H1 (cell line): ENCODE data around the gene ITGA11. TPM values are rescaled to one million over a fixed set of nuclear protein-coding genes. Genes with fewer than 3 reads are reported as not detected.

Experiments used
- CTCF ChIA-PET: fragments of 300-600 bp; sonication (Branson Sonifier 250); formaldehyde crosslinking; loops from one replicate; lab custom pipeline; 2021; ENCODE audit not compliant: partially characterized antibody; lab: Charles Lee
- POLR2A ChIA-PET: fragments of 300-600 bp; sonication (Branson Sonifier 250); formaldehyde crosslinking; loops from one replicate; lab custom pipeline; 2021; ENCODE audit warnings: inconsistent platforms; ENCODE audit not compliant: partially characterized antibody; lab: Charles Lee
- DNase-seq, 2 experiments: peaks; one replicate each; pipeline versions ENCODE4 v3.0.0 to v3.0.0-alpha.2; 2010 to 2022; ENCODE audit warnings: low spot score in 2 of 2, low read depth in 1 of 2, mixed read lengths in 1 of 2
- FAIRE-seq: peaks from 2 replicates; lab custom pipeline; 2011; peaks lifted over from hg19 to GRCh38; lab: Jason Lieb, UNC
- H2AFZ ChIP-seq: 2 replicates; pipeline ENCODE4 v1.8.1; 2012; ENCODE audit warnings: low read length, inconsistent platforms
- H2AK5ac ChIP-seq: 2 replicates; pipeline ENCODE4 v1.6.1; 2013; ENCODE audit warnings: low read depth, low read length
- H2BK120ac ChIP-seq: replicated peaks from 2 replicates; pipeline ENCODE3; 2013; ENCODE audit warnings: low read depth, low read length, inconsistent platforms
- H2BK12ac ChIP-seq: 2 replicates; pipeline ENCODE4 v1.6.1; 2013; ENCODE audit warnings: low read depth, low read length
- H2BK15ac ChIP-seq: 2 replicates; pipeline ENCODE4 v1.6.1; 2013; ENCODE audit warnings: low read length
- H2BK20ac ChIP-seq: 2 replicates; pipeline ENCODE4 v1.6.1; 2013; ENCODE audit warnings: low read length
- H2BK5ac ChIP-seq: 2 replicates; pipeline ENCODE4 v1.6.1; 2013; ENCODE audit warnings: low read depth, low read length
- H3K14ac ChIP-seq: 2 replicates; pipeline ENCODE4 v1.6.1; 2013; ENCODE audit warnings: inconsistent platforms; ENCODE audit not compliant: insufficient read length
- H3K18ac ChIP-seq: 2 replicates; pipeline ENCODE4 v1.6.1; 2013; ENCODE audit warnings: low read length; ENCODE audit errors: extremely low read depth
- H3K23ac ChIP-seq: 2 replicates; pipeline ENCODE4 v1.6.1; 2013; ENCODE audit warnings: inconsistent platforms; ENCODE audit not compliant: insufficient read length
- H3K23me2 ChIP-seq: 2 replicates; pipeline ENCODE4 v1.6.1; 2013; ENCODE audit warnings: low read depth, low read length
- H3K27ac ChIP-seq: 2 replicates; pipeline ENCODE4 v1.6.1; 2011; ENCODE audit warnings: low read depth, low read length, inconsistent platforms
- H3K27me3 ChIP-seq, 4 experiments: replicated peaks in 1 of 4; 1 replicate in 1 of 4; 2 replicates in 3 of 4; pipeline versions ENCODE4 v1.6.1 to v1.8.1; 2011 to 2013; ENCODE audit warnings: low read length in 3 of 4, mild to moderate bottlenecking in 3 of 4, inconsistent platforms in 2 of 4, mixed read lengths in 2 of 4, moderate library complexity in 1 of 4; ENCODE audit not compliant: control insufficient read depth in 3 of 4, insufficient read depth in 3 of 4; ENCODE audit errors: extremely low read depth in 1 of 4
- H3K36me3 ChIP-seq, 4 experiments: 2 replicates each; pipeline versions ENCODE4 v1.6.1 to v1.8.1; 2011 to 2013; ENCODE audit warnings: mild to moderate bottlenecking in 4 of 4, low read length in 3 of 4, moderate library complexity in 2 of 4, control low read depth in 1 of 4, inconsistent platforms in 1 of 4; ENCODE audit not compliant: insufficient read depth in 4 of 4, control insufficient read depth in 2 of 4
- H3K4ac ChIP-seq: replicated peaks from 2 replicates; pipeline ENCODE3; 2013; ENCODE audit warnings: low read length, low read depth, mixed read lengths, inconsistent platforms; ENCODE audit not compliant: insufficient read length
- H3K4me1 ChIP-seq, 4 experiments: replicated peaks in 1 of 4; 1 replicate in 1 of 4; 2 replicates in 3 of 4; pipeline versions ENCODE4 v1.6.1 to v1.8.1; 2011 to 2013; ENCODE audit warnings: low read length in 3 of 4, inconsistent platforms in 2 of 4, mixed read lengths in 1 of 4; ENCODE audit not compliant: insufficient read depth in 4 of 4, control insufficient read depth in 3 of 4
- H3K4me2 ChIP-seq, 2 experiments: 2 replicates each; pipeline versions ENCODE4 v1.6.1 to v1.8.1; 2011 to 2013; ENCODE audit warnings: low read depth in 2 of 2, low read length in 2 of 2, control low read depth in 1 of 2, inconsistent platforms in 1 of 2, mild to moderate bottlenecking in 1 of 2; ENCODE audit not compliant: insufficient read depth in 1 of 2
- H3K4me3 ChIP-seq, 4 experiments: fragments of 200-600, 300-600 bp in 1 of 4; sonication (generic), shearing (Covaris generic), sonication (Bioruptor Twin) in 1 of 4; 2 replicates each; pipeline versions ENCODE4 v1.5.1 to v1.8.1; 2011 to 2016; ENCODE audit warnings: low read length in 4 of 4, low read depth in 3 of 4, control low read depth in 2 of 4, inconsistent platforms in 2 of 4, mild to moderate bottlenecking in 2 of 4, mixed read lengths in 1 of 4, moderate library complexity in 1 of 4; ENCODE audit not compliant: insufficient read depth in 2 of 4; ENCODE audit errors: extremely low read depth in 1 of 4
- H3K56ac ChIP-seq: replicated peaks from 2 replicates; pipeline ENCODE3; 2013; ENCODE audit warnings: low read depth, mild to moderate bottlenecking, mixed read lengths, low read length, inconsistent platforms; ENCODE audit not compliant: insufficient read length
- H3K79me1 ChIP-seq: 2 replicates; pipeline ENCODE4 v1.6.1; 2013; ENCODE audit warnings: low read depth, low read length, control low read depth
- H3K79me2 ChIP-seq, 2 experiments: 2 replicates each; pipeline versions ENCODE4 v1.6.1 to v1.8.1; 2012 to 2013; ENCODE audit warnings: low read length in 2 of 2, mild to moderate bottlenecking in 2 of 2, inconsistent platforms in 1 of 2; ENCODE audit not compliant: insufficient read depth in 2 of 2, control insufficient read depth in 1 of 2
- H3K9ac ChIP-seq, 4 experiments: replicated peaks in 1 of 4; 1 replicate in 1 of 4; 2 replicates in 3 of 4; pipeline versions ENCODE4 v1.6.1 to v1.8.1; 2011 to 2013; ENCODE audit warnings: low read depth in 3 of 4, low read length in 3 of 4, control low read depth in 2 of 4, mild to moderate bottlenecking in 2 of 4, moderate library complexity in 2 of 4, inconsistent platforms in 1 of 4; ENCODE audit errors: extremely low read depth in 1 of 4
- H3K9me3 ChIP-seq, 2 experiments: 2 replicates each; pipeline versions ENCODE4 v1.6.1 to v1.8.1; 2012 to 2013; ENCODE audit warnings: mild to moderate bottlenecking in 2 of 2, moderate library complexity in 2 of 2, control low read depth in 1 of 2, inconsistent platforms in 1 of 2, low read depth in 1 of 2, low read length in 1 of 2, mixed read lengths in 1 of 2; ENCODE audit not compliant: insufficient read depth in 2 of 2
- H4K20me1 ChIP-seq, 2 experiments: replicated peaks in 1 of 2; 2 replicates each; pipeline versions ENCODE3 to v1.8.1; 2011 to 2013; ENCODE audit warnings: inconsistent platforms in 2 of 2, low read length in 2 of 2, mild to moderate bottlenecking in 1 of 2; ENCODE audit not compliant: insufficient read depth in 2 of 2, control insufficient read depth in 1 of 2
- H4K5ac ChIP-seq: 2 replicates; pipeline ENCODE4 v1.6.1; 2013; ENCODE audit warnings: low read length, low read depth, mixed read lengths, inconsistent platforms; ENCODE audit not compliant: insufficient read length
- H4K8ac ChIP-seq: 2 replicates; pipeline ENCODE4 v1.8.0; 2013; ENCODE audit warnings: mild to moderate bottlenecking, moderate library complexity, low read length, inconsistent platforms; ENCODE audit not compliant: insufficient read depth; ENCODE audit errors: extremely low read depth
- H4K91ac ChIP-seq: replicated peaks from 2 replicates; pipeline ENCODE3; 2013; ENCODE audit warnings: low read length, mixed read lengths, inconsistent platforms; ENCODE audit not compliant: insufficient read length
- CBX5 ChIP-seq: fragments of 300-800, 300-1000 bp; sonication (generic); IDR thresholded peaks from 2 replicates; pipeline ENCODE4 v1.7.1; 2016; ENCODE audit warnings: antibody characterized with exemption, low read length, low read depth
- CBX8 ChIP-seq: fragments of 300-800, 300-1000 bp; sonication (generic); IDR thresholded peaks from 2 replicates; pipeline ENCODE4 v1.7.1; 2016; ENCODE audit warnings: low read depth, low read length, borderline replicate concordance
- CHD1 ChIP-seq: IDR thresholded peaks from 2 replicates; pipeline ENCODE4 v1.6.1; 2012; ENCODE audit warnings: low read depth, low read length, improper control_type of control experiment
- GTF2F1 ChIP-seq: IDR thresholded peaks from 2 replicates; pipeline ENCODE4 v1.6.1; 2012; ENCODE audit warnings: low read depth, low read length, improper control_type of control experiment, borderline replicate concordance
- HDAC2 ChIP-seq, 2 experiments: fragments of 300-600 bp in 1 of 2; sonication (generic) in 1 of 2; IDR thresholded peaks; 2 replicates each; pipeline ENCODE4 v1.6.1; 2011 to 2012; ENCODE audit warnings: low read depth in 2 of 2, low read length in 2 of 2, mild to moderate bottlenecking in 2 of 2, moderate library complexity in 2 of 2, borderline replicate concordance in 1 of 2, inconsistent platforms in 1 of 2
- JUND ChIP-seq: IDR thresholded peaks from 2 replicates; pipeline ENCODE4 v1.6.1; 2011; ENCODE audit warnings: mild to moderate bottlenecking, improper control_type of control experiment, low read length
- SP2 ChIP-seq: IDR thresholded peaks from 2 replicates; pipeline ENCODE4 v1.6.1; 2012; ENCODE audit warnings: mild to moderate bottlenecking, low read length, inconsistent platforms
- SUZ12 ChIP-seq: fragments of 200-600 bp; sonication (generic); IDR thresholded peaks from 2 replicates; pipeline ENCODE4 v1.6.1; 2012; ENCODE audit warnings: mild to moderate bottlenecking, inconsistent platforms, low read length, moderate library complexity, mixed read lengths
- WGBS, 2 experiments: shearing (Covaris generic) in 1 of 2; methylation state at CpG; one replicate each; pipeline versions ENCODE4 v1.1.6 to v1.1.7; 2013 to 2015; ENCODE audit warnings: low lambda C conversion rate in 2 of 2, mixed read lengths in 2 of 2, inconsistent platforms in 1 of 2, low coverage in 1 of 2, missing lambda C conversion rate in 1 of 2; ENCODE audit not compliant: insufficient replicate concordance in 2 of 2, insufficient coverage in 1 of 2, insufficient read length in 1 of 2; ENCODE audit errors: extremely low coverage in 1 of 2, missing lambda C conversion rate in 1 of 2; 5-methylcytosine and 5-hydroxymethylcytosine counted together
- polyA plus RNA-seq, 7 experiments: library from polyadenylated mRNA; depleted of rRNA in 3 of 7; stranded (reverse) in 5 of 7; unstranded in 2 of 7; fragments of >200 nt in 5 of 7; fragments of 200-250 nt in 2 of 7; gene quantifications; 1 replicate in 5 of 7; 2 replicates in 1 of 7; 4 replicates in 1 of 7; pipeline versions ENCODE4 v1.2.1 to v1.2.3, GENCODE V29; 2011 to 2013; ENCODE audit warnings: missing spikeins in 2 of 7, mixed read lengths in 2 of 7
- total RNA-seq: library from RNA; stranded (reverse); fragmentation: NEBNext Ultra II Directional; extraction: Animal tissue kit (Norgen Biotek cat#: 25700); gene quantifications from 2 replicates; pipeline ENCODE4 v1.2.1, GENCODE V29; 2021
- TF ChIP-seq, protein P1 (sequence below), 3 experiments: IDR thresholded peaks; 1 replicate in 2 of 3; 2 replicates in 1 of 3; pipeline versions ENCODE4 v1.5.1 to v1.6.1; 2011; ENCODE audit warnings: low read length in 3 of 3, mild to moderate bottlenecking in 3 of 3, inconsistent platforms in 2 of 3, low read depth in 1 of 3, moderate library complexity in 1 of 3; ENCODE audit not compliant: insufficient read depth in 1 of 3; ENCODE audit errors: control extremely low read depth in 1 of 3

Gene ITGA11
- total and polyA plus RNA-seq, 2 of the 8 experiments (the other 6 are each of a cell fraction or from before 2014, with no cell fraction given): 0.05 to 0.06 TPM

DNA sequence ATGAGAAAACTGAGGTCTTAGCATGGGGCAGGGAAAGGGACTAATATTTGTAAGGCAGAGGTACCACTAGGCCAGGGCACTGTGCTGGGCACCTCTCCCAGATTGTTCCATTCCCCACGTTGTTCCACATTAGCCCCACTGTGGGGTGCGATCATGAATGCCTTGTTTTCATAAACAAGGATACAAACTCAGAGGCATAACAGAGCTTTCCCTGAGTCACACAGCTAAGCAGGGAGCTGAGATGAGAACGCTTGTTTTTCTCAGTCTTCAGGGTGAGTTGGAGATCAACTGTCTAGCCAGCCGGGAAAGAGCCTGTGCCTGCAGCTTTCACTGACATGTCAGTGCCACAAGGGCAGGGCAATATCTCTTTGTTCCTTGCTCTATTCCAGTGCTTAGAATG lies 47.9 kb upstream of the ITGA11 start:
- no peak overlapping the region for H2BK12ac ChIP-seq
- H4K5ac ChIP-seq: no peak overlapping the region
- FAIRE-seq: no peak
- no peak overlapping the region for H3K4ac ChIP-seq
- no peak overlapping the region for H3K9ac ChIP-seq
- H3K27me3 ChIP-seq: no peaks in the 10 kb centered on the region; a peak in 1 of 7 replicates
- no peak overlapping the region for H3K4me3 ChIP-seq
- no peaks in the 10 kb centered on the region for H3K79me2 ChIP-seq
- H4K20me1 ChIP-seq: no peaks in the 10 kb centered on the region
- no peak for DNase-seq
- no peak overlapping the region for H2BK5ac ChIP-seq
- H3K36me3 ChIP-seq: no peaks in the 10 kb centered on the region
- H4K91ac ChIP-seq: no peak overlapping the region
- no peak overlapping the region for H3K56ac ChIP-seq
- H3K9me3 ChIP-seq: no peaks in the 10 kb centered on the region
- no peak overlapping the region for H2AK5ac ChIP-seq
- H3K23me2 ChIP-seq: no peaks in the 10 kb centered on the region
- WGBS, 2 experiments: 83% methylated on average over 4 of the region's 4 CpGs; no CpG with 5 or more reads in 1 of the 2 experiments
- POLR2A ChIA-PET: no interaction called here
- H3K14ac ChIP-seq: no peak overlapping the region
- no peak overlapping the region for H2AFZ ChIP-seq
- H3K18ac ChIP-seq: no peak overlapping the region
- H3K4me2 ChIP-seq: no peak overlapping the region
- no peak overlapping the region for H3K23ac ChIP-seq
- H2BK15ac ChIP-seq: no peak overlapping the region
- no peak overlapping the region for H2BK120ac ChIP-seq
- no peaks in the 10 kb centered on the region for H3K4me1 ChIP-seq
- CTCF ChIA-PET: interaction anchor here (0.8 to 1.0 kb wide), 2 partner anchors 18 to 273 kb away, joined by 3 to 4 read pairs; no protein-coding TSS in a partner anchor
- H2BK20ac ChIP-seq: no peak overlapping the region
- no peak overlapping the region for H3K27ac ChIP-seq
- H4K8ac ChIP-seq: no peak overlapping the region
- no peaks in the 10 kb centered on the region for H3K79me1 ChIP-seq
- TF ChIP-seq SP2: no peak
- no peak for TF ChIP-seq CHD1
- TF ChIP-seq SUZ12: no peak
- TF ChIP-seq CBX8: no peak
- TF ChIP-seq, protein P1, sequence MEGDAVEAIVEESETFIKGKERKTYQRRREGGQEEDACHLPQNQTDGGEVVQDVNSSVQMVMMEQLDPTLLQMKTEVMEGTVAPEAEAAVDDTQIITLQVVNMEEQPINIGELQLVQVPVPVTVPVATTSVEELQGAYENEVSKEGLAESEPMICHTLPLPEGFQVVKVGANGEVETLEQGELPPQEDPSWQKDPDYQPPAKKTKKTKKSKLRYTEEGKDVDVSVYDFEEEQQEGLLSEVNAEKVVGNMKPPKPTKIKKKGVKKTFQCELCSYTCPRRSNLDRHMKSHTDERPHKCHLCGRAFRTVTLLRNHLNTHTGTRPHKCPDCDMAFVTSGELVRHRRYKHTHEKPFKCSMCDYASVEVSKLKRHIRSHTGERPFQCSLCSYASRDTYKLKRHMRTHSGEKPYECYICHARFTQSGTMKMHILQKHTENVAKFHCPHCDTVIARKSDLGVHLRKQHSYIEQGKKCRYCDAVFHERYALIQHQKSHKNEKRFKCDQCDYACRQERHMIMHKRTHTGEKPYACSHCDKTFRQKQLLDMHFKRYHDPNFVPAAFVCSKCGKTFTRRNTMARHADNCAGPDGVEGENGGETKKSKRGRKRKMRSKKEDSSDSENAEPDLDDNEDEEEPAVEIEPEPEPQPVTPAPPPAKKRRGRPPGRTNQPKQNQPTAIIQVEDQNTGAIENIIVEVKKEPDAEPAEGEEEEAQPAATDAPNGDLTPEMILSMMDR (IDR thresholded peaks at IDR 0.05; ENCODE audit: control extremely low read depth in 1 of 3, insufficient read depth in 1 of 3, low read depth in 1 of 3, low read length in 3 of 3): no peak
- TF ChIP-seq JUND: no peak
- TF ChIP-seq CBX5: no peak
- no peak for TF ChIP-seq HDAC2 (IDR thresholded peaks at IDR 0.05; ENCODE audit: borderline replicate concordance in 1 of 2, low read depth in 2 of 2, low read length in 2 of 2)
- TF ChIP-seq GTF2F1: no peak
